ENCODE data around the gene RACK1.
"Not testable (repeated sequence)": the region's sequence is repeated elsewhere in the genome, so short reads cannot be mapped to it uniquely, and the experiment has no call there.

Gene RACK1

DNA sequence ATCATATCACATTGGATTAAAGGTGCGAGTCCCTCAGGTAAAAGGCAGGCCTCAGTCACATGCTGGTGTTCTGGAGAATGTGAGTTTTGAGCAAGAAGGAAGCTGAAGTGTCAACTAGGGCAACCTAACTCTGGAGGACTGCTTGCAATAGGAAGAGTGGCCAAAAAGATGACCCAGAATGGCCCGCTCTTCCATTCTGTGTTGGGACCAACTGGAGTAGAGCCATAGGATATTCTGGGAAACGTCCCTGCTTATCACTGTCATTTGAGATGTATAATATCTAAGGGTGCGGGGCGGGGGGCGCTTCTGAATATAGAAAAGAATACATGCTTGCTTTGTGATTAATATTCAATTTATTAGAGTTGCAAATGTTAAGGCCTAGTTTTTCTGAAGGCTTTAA lies 31.6 kb downstream of the RACK1 start:
- DNase-seq: no peak

DNA sequence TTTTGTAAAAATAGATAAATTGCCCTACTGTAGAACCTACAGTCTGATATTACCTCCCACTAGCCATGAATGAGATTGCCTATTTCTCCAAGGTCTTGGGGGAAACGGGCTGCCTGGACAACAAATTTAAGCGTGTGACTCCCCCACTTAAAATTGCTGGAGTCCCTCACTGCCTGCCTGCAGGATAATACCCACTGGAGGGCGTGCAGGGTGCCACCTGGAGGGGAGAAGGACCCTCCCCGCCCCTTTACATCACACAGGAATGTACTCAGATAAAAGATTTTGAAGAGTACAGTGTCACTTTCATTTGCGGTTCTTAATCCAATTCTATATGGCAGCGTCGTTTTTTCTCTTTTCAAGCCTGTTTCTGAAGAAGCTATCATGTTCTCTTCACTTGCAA lies 32.5 kb downstream of the RACK1 start:
- DNase-seq: no peak

DNA sequence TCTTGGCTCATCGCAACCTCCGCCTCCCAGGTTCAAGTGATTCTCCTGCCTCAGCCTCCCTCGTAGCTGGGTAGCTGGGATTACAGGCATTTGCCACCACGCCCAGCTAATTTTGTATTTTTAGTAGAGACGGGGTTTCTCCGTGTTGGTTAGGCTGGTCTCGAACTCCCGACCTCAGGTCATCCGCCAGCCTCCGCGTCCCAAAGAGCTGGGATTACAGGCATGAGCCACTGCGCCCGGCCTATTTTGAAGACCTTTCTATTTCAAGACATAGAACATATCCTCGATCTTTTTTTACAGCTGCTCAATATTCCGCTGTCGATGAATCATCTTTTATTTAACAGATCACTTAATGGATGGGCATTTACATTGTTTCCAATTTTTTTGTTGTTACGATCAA lies 33.0 kb downstream of the RACK1 start:
- DNase-seq: not testable (repeated sequence)

- not testable (repeated sequence) for DNase-seq
These were observed 33.6 kb downstream of the RACK1 start for GRCh38 chr5:181210148-181210547.

DNA sequence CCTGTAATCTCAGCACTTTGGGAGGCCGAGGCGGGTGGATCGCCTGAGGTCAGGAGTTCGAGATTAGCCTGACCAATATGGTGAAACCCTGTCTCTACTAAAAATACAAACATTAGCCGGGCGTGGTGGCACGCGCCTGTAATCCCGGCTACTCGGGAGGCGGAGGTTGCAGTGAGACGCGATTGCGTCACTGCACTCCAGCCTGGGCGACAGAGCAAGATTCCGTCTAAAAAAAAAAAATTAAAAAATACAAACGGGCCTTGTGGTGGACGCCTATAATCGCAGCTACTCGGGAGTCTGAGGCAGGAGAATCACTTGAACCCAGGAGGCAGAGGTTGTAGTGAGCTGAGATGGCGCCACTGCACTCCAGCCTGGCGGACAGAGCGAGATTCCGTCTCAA lies 34.7 kb downstream of the RACK1 start:
- DNase-seq: not testable (repeated sequence)

DNA sequence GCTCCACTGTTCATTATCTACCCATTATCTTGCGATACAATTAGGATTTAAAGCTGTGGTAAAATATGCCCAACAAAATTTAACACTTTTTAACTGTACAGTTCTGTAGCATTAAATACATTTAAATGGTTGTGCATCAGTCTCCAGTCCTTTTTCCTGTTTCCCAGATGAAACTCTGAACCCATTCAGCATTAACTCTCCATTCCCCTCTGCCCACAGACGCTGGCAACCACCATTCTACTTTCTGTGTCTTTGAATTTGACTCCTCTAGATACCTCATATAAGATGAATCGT lies 35.8 kb downstream of the RACK1 start:
- no peak for DNase-seq

DNA sequence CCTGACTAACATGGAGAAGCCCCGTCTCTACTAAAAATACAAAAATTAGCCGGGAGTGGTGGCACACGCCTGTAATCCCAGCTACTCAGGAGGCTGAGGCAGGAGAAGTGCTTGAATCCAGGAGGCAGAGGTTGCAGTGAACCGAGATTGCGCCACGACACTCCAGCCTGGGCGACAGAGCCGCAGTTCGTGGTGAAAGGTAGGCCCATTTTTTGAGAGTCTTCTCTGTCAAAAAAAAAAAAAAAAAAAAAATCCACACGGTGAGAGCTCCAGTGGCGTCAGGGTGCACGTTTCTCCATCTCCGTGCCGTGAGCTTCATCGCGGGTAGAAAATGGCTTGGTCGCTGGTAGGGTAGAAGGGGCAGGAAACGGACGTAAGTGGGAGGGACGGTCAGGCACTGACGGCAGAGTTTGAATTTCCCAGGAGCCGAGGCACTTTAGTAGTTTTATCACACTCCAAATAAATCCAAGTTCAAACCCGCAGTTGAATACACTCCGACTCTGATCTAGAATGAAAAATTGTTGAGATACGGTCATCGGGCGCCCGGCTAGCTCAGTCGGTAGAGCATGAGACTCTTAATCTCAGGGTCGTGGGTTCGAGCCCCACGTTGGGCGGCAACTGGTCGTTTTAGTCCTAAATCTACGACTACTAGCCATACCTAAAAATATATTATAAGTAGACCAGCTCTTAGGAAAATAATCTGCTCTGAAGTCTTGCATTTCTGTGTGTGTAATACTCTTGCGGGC lies 36.3 kb downstream of the RACK1 start:
- DNase-seq: no peak

GRCh38 chr5:181205761-181206649 lies 37.7 kb downstream of the RACK1 start:
- no peak for DNase-seq

DNA sequence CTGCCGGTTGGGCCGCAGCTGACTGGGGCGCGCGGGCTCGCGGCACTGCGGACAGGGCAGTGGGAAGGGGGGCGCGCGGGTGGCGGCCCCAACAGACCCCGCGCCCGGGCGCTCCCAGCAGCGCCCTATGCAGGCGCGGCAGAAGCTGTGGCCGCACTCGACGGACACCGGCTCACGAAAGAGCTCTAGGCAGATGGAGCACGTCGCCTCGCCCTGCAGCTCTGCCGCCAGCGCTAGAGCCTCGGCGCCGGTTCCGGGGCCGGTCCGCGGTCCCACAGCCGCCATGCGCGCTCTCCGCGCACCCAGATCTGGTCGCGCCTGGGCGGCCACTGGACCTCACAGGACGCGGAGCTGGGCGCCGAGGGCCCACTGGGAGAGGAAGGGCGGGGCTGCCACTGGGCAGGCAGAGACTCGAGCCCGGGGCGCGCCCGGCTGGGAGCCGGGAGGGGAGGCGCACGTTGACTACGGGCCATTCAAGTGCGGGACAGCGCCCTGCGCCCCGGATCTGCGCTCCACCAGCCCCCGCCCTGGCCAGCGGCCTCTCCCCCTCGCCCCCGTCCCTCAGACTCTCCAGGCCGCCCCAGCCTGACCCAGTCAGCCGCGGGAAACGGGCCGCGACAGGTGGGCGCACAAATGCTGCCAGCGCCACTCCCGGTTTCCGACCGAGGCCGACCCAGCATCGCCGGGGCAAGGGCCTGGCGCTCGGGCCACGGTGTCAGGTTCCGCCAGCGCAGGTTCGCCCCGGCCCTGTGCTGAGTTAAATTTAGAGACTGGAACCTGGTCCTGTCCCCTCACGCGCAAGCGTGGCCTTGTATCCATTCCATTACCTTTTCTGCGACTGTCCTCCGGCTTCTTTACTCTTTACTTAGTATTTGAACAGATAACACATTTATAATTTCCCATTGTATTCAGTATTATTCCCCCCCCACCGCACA lies 38.6 kb downstream of the RACK1 start, which contains the start of gene TRIM7:
TRIM7 (minus strand) TSS at position 371 of the 935 bp plus-strand sequence; CDS start at position 285, 86 bp downstream.
- DNase-seq: no peak

- DNase-seq: no peak
These were observed 39.4 kb downstream of the RACK1 start for GRCh38 chr5:181204113-181204825.

- DNase-seq: no peak
These were observed 40.0 kb downstream of the RACK1 start for GRCh38 chr5:181203777-181204112.

DNA sequence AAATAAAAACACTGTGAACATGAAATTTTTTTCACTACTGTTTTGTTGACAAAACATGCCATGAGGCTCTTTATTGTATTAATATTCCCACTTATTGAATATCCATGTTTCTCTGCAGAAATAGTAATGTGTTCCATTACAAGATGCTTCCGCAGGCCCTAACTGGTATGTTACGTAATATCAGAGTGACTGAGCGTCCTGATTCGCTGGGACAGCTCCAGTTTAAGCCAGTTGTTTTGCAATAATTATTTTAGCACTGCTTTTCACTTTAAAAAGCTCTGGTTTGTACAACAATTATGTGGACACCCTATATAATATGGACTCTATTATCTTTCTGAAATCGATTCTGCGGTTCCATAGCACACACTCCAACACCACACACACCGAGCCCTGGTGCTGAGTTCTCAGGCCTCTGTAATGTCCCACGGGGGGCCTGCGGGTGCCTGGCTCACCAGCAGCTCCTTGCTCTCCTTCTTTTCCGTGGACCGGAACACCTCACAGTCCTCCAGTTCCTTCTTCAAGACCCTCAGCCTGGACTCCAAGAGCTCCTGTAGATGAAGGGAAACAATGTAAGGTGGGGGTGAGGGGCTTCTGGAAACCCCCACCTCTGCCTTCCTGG lies 40.5 kb downstream of the RACK1 start:
- DNase-seq: no peak

GRCh38 chr5:181200816-181201215 lies 42.9 kb downstream of the RACK1 start:
- no peak for DNase-seq

DNA sequence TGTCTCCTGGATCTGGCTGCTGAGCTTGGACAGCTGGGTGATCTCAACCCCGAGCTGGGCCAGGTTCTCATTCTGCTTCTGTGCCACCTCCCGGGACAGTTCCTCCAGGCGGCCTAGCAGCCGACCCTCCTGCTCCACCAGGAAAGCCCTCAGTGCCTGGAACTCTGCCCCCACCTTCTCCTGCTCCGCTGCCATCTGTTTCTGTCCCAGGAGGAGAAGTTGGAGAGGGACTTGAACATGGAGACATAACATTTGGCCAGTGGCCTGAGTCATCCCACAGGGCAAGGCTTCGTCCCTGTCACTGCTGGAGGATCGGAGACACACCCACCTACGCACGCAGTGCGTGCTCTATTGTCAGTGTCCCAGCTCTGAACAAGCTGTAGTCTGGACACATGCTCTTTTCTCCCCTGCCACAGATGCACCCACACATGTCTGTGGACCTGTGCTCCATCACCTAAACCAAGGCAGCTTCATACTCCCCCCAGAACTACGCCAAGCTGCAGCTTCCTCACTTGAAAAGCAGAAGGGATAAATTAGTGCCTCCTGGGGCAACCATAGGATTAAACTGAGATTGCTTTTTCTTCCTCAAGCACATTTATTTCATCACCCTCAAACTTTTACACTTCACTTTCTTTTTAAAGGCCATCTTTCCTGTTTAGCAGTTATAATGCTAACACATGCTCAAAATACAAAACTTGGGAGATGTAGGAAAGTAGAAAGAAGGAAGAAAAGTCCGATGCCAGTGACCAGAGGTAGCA lies 43.6 kb downstream of the RACK1 start:
- DNase-seq: no peak

DNA sequence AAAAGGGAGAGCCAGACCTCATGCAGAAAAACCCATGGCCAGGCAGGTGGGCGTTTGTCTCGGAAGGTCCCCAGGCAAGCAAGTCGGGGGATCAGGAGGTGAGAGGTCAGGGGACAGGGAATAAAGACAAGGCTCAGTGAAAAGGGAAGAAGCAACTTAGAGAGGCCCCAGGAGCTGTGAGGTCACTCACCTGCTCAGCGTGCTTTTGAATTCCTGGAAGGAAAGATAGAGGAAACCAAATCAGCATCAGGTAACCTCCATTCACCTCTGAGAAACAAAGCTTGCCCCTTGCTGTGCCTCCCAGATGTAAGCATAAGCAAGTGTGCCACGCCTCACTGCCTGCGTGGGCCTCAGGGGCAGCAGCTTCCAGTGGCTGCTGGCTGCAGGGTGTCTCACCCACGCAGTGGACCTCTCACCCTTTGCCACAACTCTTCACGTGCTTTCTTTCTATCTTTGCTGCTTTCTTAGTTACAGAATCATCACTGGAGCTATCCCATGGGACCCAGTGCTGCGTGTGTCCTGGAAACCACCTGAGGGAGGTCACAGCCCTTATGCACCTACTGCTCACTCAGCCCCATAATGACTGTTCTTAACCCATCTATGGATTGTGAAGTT lies 44.7 kb downstream of the RACK1 start:
- no peak for DNase-seq

GRCh38 chr5:181198106-181198685 lies 45.5 kb downstream of the RACK1 start:
- no peak for DNase-seq

- no peak for DNase-seq
These were observed 46.3 kb downstream of the RACK1 start for GRCh38 chr5:181197326-181197951.

GRCh38 chr5:181195249-181195761 lies 48.4 kb downstream of the RACK1 start:
- no peak for DNase-seq

DNA sequence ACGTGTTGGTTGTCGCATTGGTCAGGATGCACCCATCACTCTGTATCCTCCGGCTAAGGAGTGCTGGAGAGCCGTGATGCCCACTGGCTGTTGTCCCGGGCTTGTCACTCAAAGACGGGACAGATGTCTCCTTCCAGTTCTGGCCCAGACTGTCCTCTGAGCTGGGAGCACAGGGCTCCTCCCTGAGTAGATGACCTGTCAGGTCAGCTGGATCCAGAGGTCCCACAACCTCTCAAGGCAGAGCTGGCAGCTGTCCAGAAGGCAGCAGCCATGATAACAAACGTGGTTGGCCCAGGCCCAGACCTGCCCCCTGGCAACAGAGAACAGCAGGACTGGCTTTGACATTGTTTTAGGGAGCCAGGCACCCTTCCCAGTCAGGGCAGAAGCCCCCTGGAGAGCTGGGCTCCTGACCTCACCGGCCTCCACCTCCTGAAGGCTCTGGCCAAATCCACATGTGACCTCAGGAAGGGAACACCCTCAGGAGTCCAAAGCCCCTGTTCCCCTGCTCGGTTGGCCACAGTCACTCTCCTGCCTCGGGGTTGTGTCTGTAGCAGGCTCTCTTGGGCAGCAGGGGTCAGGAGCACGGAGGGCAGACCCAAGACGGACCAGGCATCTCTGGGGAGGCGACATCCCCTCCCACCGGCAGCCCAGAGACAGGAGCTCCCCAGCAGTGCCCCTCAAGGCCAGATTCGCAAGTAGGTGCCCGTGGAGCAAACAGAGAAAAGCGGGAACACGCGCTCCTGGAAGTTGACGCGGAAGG lies 49.0 kb downstream of the RACK1 start:
- no peak for DNase-seq

Data from Kasumi-1 (cell line).